ENCODE data around the gene BTNL8. TPM values are rescaled to one million over a fixed set of nuclear protein-coding genes. Genes with fewer than 3 reads are reported as not detected.

Gene BTNL8
- total and polyA plus RNA-seq, 4 donors = 0.81 to 7.2 (median 2.1) TPM

- WGBS, 2 donors = 52% methylated on average over 9 of the region's 9 CpGs
- no peak for ATAC-seq (ENCODE audit: insufficient read depth, low FRiP score)
- Histone ChIP-seq H3K9ac (ENCODE audit: insufficient read depth in 1 of 2, low read length in 2 of 2) (no peak overlapping the region), H3K27ac (ENCODE audit: low read depth in 1 of 2, low read length in 1 of 2) (peak overlapping the region in 1 of 2 donors; percentile 61), H3K4me3 (no peak overlapping the region), H3K4me1 (ENCODE audit: control insufficient read depth in 5 of 5, insufficient read depth in 5 of 5, low read length in 5 of 5) (peaks cover 0 to 3% (median 0%) of the 10 kb centered on the region in 5 donors), H3K36me3 (ENCODE audit: control insufficient read depth in 4 of 4, insufficient read depth in 4 of 4, low read length in 4 of 4) (no peaks in the 10 kb centered on the region), H3K27me3 (ENCODE audit: control insufficient read depth in 3 of 3, insufficient read depth in 3 of 3, low read length in 2 of 3) (no peaks in the 10 kb centered on the region), H3K9me3 (ENCODE audit: control insufficient read depth in 4 of 4, insufficient read depth in 3 of 4, low read length in 3 of 4) (no peaks in the 10 kb centered on the region)
- peak in 2 of 3 donors; percentile 6 to 33 for DNase-seq
- no peak for TF ChIP-seq CTCF (IDR thresholded peaks at IDR 0.05; ENCODE audit: control extremely low read depth, extremely low read depth)
Observed at GRCh38 chr5:180908998-180909731, 10.2 kb downstream of the BTNL8 start.

DNA sequence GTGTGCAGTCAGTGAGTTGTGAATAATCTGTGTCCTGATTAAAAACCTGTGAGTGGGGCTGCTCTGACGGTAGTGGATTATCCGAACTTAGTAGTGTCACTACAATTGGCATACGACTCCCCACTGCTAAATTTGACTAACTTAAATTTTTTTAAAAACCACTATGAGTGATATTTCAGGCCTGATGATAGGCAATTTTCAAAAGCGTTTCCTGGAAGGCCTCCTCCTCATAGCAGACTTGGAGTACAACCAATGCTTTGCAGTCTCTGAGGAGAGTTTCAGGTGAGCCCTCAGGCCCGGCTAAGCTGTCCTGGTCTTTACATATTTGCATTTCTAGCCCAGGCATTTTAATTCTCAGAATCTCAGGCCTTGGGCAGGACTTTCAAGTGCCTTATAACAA, 10.8 kb downstream of the BTNL8 start:
- WGBS, 2 donors = 46 to 62% methylated on average over 5 of the region's 5 CpGs
- Histone ChIP-seq H3K27ac (ENCODE audit: low read depth in 1 of 2, low read length in 1 of 2) (peak overlapping the region in 1 of 2 donors; percentile 61), H3K9me3 (ENCODE audit: control insufficient read depth in 4 of 4, insufficient read depth in 3 of 4, low read length in 3 of 4) (no peaks in the 10 kb centered on the region), H3K4me1 (ENCODE audit: control insufficient read depth in 5 of 5, insufficient read depth in 5 of 5, low read length in 5 of 5) (peaks cover 0 to 3% (median 0%) of the 10 kb centered on the region in 5 donors), H3K4me3 (no peak overlapping the region), H3K27me3 (ENCODE audit: control insufficient read depth in 3 of 3, insufficient read depth in 3 of 3, low read length in 2 of 3) (no peaks in the 10 kb centered on the region), H3K36me3 (ENCODE audit: control insufficient read depth in 4 of 4, insufficient read depth in 4 of 4, low read length in 4 of 4) (no peaks in the 10 kb centered on the region), H3K9ac (ENCODE audit: insufficient read depth in 1 of 2, low read length in 2 of 2) (no peak overlapping the region)
- no peak for TF ChIP-seq CTCF (IDR thresholded peaks at IDR 0.05; ENCODE audit: control extremely low read depth, extremely low read depth)
- DNase-seq (peak in 2 of 3 donors; percentile 6 to 13), ATAC-seq (ENCODE audit: insufficient read depth, low FRiP score) (peak; percentile 75)

- Histone ChIP-seq H3K9ac (ENCODE audit: insufficient read depth in 1 of 2, low read length in 2 of 2) (no peak overlapping the region), H3K4me3 (no peak overlapping the region), H3K27me3 (ENCODE audit: control insufficient read depth in 3 of 3, insufficient read depth in 3 of 3, low read length in 2 of 3) (no peaks in the 10 kb centered on the region), H3K27ac (ENCODE audit: low read depth in 1 of 2, low read length in 1 of 2) (peak overlapping the region in 1 of 2 donors; percentile 61), H3K36me3 (ENCODE audit: control insufficient read depth in 4 of 4, insufficient read depth in 4 of 4, low read length in 4 of 4) (no peaks in the 10 kb centered on the region), H3K9me3 (ENCODE audit: control insufficient read depth in 4 of 4, insufficient read depth in 3 of 4, low read length in 3 of 4) (no peaks in the 10 kb centered on the region), H3K4me1 (ENCODE audit: control insufficient read depth in 5 of 5, insufficient read depth in 5 of 5, low read length in 5 of 5) (peaks cover 0 to 3% (median 0%) of the 10 kb centered on the region in 5 donors)
- DNase-seq = peak in 1 of 3 donors; percentile 26
- WGBS, 2 donors = 48 to 67% methylated on average over 2 of the region's 2 CpGs
- TF ChIP-seq CTCF (IDR thresholded peaks at IDR 0.05; ENCODE audit: control extremely low read depth, extremely low read depth) = no peak
- ATAC-seq (ENCODE audit: insufficient read depth, low FRiP score) = no peak
Observed at GRCh38 chr5:180910182-180910581, 11.2 kb downstream of the BTNL8 start.
